22Rv1 (cell line): ENCODE measurements around the gene CSTB.

ENCODE experiments used
- H3K27ac ChIP-seq: fragments of 450-650 bp; 2 replicates; pipeline ENCODE4 v1.5.1; 2017
- CTCF ChIP-seq: fragments of 450-650 bp; IDR thresholded peaks from 2 replicates; pipeline ENCODE4 v1.5.1; 2017; ENCODE audit warnings: mild to moderate bottlenecking
- ZFX ChIP-seq: fragments of 450-650 bp; IDR thresholded peaks from 2 replicates; pipeline ENCODE4 v1.6.1; 2017; ENCODE audit warnings: antibody characterized with exemption, borderline replicate concordance

CSTB gene

GRCh38 chr21:43735236-43736091 lies 40.6 kb downstream of the CSTB start:
- no peak for TF ChIP-seq ZFX
- no peak for TF ChIP-seq CTCF
- H3K27ac ChIP-seq: no peak overlapping the region

- no peak overlapping the region for H3K27ac ChIP-seq
- no peak for TF ChIP-seq ZFX
- TF ChIP-seq CTCF: no peak
Observed at GRCh38 chr21:43734928-43735229, 41.2 kb downstream of the CSTB start.

- no peak for TF ChIP-seq CTCF
- TF ChIP-seq ZFX: no peak
- H3K27ac ChIP-seq: no peak overlapping the region
Observed at GRCh38 chr21:43734131-43734927, 41.8 kb downstream of the CSTB start.

GRCh38 chr21:43733529-43734071 lies 42.5 kb downstream of the CSTB start:
- TF ChIP-seq ZFX (no peak), CTCF (no peak)
- no peak overlapping the region for H3K27ac ChIP-seq

- no peak overlapping the region for H3K27ac ChIP-seq
- TF ChIP-seq ZFX (no peak), CTCF (no peak)
Observed at GRCh38 chr21:43733060-43733459, 43.0 kb downstream of the CSTB start.

- TF ChIP-seq ZFX (no peak), CTCF (no peak)
- no peak overlapping the region for H3K27ac ChIP-seq
Observed at GRCh38 chr21:43731891-43732711, 44.0 kb downstream of the CSTB start.
